Occipital lobe (tissue), 2 donors: ENCODE results near the gene XPR1. TPM values are rescaled to one million over a fixed set of nuclear protein-coding genes. Genes with fewer than 3 reads are reported as not detected.
"Not testable (repeated sequence)": the region's sequence is repeated elsewhere in the genome, so short reads cannot be mapped to it uniquely, and the experiment has no call there.

Experiments used
- DNase-seq: peaks from one replicate; lab custom pipeline; 2025; lab: John Stamatoyannopoulos, UW
- total RNA-seq: library from RNA; depleted of rRNA; stranded (reverse); fragments of >200 nt; gene quantifications from one replicate; pipeline ENCODE4 v1.2.3, GENCODE V29; 2014

Gene XPR1
- total RNA-seq, 1 donor from 2014 or later, result 370 TPM

GRCh38 chr1:180720753-180721152, 88.9 kb downstream of the XPR1 start:
- DNase-seq, result no peak

- DNase-seq, result no peak
Observed at GRCh38 chr1:180722586-180722985, 90.8 kb downstream of the XPR1 start.

- DNase-seq, result no peak
Observed at GRCh38 chr1:180724055-180724454, 92.2 kb downstream of the XPR1 start.

DNA sequence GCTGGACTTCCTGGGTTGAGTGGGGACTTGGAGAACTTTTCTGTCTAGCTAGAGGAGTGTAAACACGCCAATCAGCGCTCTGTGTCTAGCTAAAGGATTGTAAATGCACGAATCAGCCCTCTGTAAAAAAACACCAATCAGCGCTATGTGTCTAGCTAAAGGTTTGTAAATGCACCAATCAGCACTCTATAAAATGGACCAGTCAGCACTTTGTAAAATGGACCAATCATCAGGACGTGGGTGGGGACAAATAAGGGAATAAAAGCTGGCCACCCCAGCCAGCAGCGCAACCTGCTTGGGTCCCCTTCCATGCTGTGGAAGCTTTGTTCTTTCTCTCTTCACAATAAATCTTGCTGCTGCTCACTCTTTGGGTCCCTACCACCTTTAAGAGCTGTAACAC, 94.2 kb downstream of the XPR1 start:
- DNase-seq, result not testable (repeated sequence)

GRCh38 chr1:180727751-180728150, 95.9 kb downstream of the XPR1 start:
- not testable (repeated sequence) for DNase-seq

DNA sequence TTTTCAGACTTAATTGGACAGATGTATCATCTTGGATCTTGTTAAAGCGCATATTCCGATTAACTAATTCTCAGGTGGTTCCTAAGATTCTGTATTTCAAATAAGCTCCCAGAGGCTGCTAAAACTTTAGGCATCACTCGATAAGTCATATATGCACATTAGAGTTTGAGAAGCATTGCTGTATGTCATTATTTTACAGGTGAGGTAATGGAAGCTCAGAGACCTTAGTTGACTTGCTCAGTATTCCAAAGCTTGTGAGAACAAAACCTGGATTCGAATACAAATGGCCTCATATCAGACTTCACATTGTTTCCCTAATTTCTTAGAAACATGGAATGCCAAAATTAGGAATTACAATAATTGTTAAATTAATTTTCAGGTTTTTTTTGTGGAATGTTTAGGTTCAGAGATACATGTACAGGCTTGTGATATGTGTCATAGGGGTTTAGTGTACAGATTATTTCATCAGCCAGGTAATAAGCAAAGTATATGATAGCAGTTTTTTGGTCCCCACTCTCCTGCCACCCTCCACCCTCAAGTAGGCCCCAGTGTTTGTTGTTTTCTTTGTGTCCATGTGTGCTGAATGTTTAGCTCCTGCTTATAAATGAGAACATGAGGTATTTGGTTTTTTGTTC, 96.8 kb downstream of the XPR1 start:
- DNase-seq, result no peak

GRCh38 chr1:180731131-180731530, 99.3 kb downstream of the XPR1 start:
- no peak for DNase-seq

DNA sequence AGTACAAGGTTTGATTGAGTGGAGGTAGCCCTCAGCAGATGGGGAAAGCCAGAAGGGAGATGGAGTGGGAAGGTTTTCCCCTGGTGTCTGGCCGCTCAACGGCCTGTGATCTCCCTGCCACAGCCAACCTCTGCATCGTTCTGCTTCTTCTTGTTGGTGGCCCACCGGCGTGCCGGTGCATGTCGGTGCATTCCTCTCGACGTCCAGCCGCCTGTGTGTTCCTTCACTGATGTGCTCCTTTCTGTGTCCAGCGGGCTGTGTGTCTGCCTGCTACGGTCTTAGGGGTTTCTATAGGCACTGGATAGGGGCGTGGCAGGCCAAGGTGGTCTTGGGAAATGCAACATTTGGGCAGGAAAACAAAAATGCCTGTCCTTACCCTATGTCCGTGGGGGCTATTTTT, 101.0 kb downstream of the XPR1 start:
- DNase-seq, result no peak

DNA sequence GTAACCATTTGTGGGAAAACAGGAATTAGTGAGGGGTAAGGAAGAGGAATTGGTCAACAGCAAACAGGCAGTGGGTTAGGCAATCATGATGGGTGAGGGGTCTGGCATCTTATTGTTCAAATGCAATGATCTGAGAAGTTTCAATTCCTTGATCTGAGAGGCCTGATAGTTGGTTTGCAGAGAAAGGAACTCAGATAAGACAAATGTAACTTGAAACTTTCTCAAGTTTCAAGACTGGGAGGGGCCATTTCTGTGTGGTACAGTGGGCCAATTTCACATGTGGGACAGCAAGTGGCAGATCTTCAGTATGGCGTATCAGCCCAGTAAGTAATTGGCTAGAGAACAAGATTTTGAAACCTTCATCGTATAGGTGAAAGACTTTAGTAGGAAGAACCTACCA, 102.5 kb downstream of the XPR1 start:
- DNase-seq, result no peak

- DNase-seq, result no peak
Observed at GRCh38 chr1:180742663-180743062, 110.8 kb downstream of the XPR1 start.

DNA sequence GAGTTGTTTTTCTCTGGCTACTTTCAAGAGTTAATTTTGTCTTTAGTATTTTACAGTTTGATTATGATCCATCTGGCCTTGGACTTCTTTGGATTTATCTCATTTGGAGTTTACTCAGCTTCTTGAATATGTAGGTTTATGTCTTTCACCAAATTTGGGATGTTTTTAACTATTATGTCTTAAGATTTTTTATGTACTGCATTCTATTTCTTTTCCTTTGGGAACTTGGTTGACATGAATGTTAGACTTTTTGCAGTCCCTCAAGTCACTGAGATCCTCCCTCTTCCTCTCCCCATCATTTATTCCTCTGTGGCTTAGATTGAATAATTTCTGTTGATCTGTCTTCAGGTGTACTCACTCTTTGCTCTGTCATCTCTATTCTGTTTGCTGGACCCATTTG, 112.0 kb downstream of the XPR1 start:
- no peak for DNase-seq

DNA sequence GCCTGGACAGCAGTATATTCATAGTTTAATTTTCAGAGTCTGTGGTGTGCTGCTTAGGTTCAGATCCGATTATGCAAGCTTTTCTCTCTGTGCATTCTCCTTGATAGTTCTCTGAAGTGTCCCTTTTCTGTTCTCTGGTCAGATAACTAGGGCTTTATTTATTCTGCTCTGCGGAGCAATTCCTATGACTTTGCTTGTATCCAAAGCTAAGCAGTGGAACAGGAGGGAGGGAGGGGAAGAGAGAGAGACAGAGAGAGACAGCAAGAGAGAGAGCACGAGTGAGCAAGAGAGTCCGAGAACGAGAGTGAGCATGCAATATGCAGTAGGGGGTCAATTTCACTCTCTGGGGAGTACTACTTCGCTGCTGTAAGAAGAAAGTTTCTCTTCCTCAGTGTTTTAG, 113.3 kb downstream of the XPR1 start:
- DNase-seq, result no peak

DNA sequence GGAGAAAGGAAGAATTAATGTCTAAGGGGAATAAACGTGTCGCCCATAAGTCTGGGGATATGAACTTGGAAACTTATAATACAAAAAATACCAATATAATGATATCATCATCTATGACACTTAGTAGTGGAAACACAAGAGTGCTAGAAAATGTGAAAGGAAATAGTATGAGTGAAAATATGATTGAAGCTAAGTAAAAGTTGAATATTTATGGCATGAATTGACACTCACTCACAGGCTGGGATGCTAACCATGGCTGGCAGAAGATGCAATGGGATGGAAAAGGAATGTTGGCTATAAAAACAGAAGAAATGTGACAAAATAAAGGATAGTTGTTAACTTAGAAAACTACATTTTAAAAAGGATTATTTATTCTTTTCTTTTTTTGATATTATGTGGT, 120.1 kb downstream of the XPR1 start:
- no peak for DNase-seq

GRCh38 chr1:180754453-180754852, 122.6 kb downstream of the XPR1 start:
- no peak for DNase-seq

DNA sequence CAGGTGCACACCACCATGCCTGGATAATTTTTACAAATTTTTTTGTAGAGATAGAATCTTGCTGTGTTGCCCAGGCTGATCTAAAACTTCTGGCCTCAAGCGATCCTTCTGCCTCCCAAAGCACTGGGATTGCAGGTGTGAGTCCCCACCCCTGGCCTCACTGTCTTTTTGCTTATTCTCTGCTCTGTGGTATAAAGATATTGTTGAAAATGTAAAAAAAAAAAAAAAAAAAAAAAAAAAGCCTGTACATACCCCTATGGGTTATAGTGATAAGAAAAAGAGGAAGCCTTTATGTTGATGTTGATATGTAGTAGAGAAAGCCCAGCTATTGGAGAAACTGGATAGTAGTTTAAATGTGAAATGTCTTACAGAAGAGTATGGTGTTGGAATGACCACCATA, 125.8 kb downstream of the XPR1 start:
- no peak for DNase-seq

GRCh38 chr1:180762796-180763195, 131.0 kb downstream of the XPR1 start:
- DNase-seq, result no peak

DNA sequence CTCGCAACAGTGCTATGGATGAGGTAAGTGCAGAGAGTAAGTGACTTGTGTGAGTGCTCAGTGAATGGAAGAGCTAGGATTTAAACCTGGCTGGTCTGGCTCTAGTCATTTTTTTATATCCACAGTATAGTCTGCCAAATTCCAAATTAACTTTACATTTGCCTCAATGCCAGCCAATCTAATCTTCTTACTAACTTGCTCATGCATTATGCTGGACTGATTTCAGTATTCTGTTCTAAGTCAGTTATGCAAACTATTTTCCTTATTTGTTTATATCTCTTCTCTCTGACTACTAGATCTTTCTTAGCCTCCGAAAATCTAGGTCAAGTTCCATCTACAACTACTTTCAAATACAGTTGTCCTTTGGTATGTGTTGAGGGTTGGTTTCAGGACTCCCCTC, 133.3 kb downstream of the XPR1 start:
- no peak for DNase-seq

- DNase-seq, result no peak
Observed at GRCh38 chr1:180769889-180770288, 138.1 kb downstream of the XPR1 start.

GRCh38 chr1:180773210-180773865, 141.5 kb downstream of the XPR1 start:
- DNase-seq, result no peak

- no peak for DNase-seq
Observed at GRCh38 chr1:180775801-180776200, 144.0 kb downstream of the XPR1 start.

DNA sequence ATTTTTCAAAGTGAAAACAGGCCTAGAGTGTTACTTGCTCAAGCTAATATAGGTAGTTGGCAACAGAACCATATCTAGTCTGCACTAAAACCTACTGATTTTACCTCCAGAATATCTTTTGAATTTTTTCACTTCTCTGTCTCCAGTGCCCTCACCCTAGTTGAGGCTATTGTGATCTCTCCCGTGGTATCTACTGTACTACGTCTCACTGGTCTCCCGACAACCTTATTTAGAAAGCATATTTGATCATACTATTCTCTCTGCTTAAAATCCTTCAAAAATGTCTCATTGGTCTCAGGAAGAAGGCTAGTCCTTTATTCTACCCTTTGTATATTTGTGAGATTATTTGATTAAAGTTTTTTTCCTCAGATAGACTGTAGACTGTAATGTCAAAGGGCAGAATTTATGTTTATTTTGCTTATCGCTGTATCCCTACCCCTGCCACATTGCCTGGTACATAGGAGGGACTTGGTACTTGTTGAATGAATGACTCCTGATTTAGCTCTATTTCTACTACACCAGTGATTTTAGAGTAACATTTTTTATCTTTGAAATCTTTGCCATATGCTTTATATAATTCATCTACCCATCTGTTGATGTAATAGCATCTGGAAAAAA, 145.4 kb downstream of the XPR1 start:
- DNase-seq, result no peak

GRCh38 chr1:180778782-180779398, 147.1 kb downstream of the XPR1 start:
- no peak for DNase-seq

GRCh38 chr1:180779584-180779983, 147.8 kb downstream of the XPR1 start:
- no peak for DNase-seq
